HG03457 (cell line): ENCODE measurements around the gene SMIM10.
"Not testable (repeated sequence)": the region's sequence is repeated elsewhere in the genome, so short reads cannot be mapped to it uniquely, and the experiment has no call there.

Experiments
- ATAC-seq: cut with Tn5 transposase; IDR thresholded peaks from one replicate; pipeline ENCODE4 v1.9.1; 2021; ENCODE audit warnings: moderate number of reproducible peaks; ENCODE audit not compliant: unreplicated experiment

Gene SMIM10

GRCh38 chrX:134990801-134991481, at the start of gene SMIM10:
TSS of gene SMIM10 (plus strand) at chrX:134990991. CDS start at chrX:134991096, 105 bp downstream.
- no peak for ATAC-seq

- ATAC-seq: not testable (repeated sequence)
These were observed 44.4 kb upstream of the SMIM10 start for GRCh38 chrX:134946364-134946763.

DNA sequence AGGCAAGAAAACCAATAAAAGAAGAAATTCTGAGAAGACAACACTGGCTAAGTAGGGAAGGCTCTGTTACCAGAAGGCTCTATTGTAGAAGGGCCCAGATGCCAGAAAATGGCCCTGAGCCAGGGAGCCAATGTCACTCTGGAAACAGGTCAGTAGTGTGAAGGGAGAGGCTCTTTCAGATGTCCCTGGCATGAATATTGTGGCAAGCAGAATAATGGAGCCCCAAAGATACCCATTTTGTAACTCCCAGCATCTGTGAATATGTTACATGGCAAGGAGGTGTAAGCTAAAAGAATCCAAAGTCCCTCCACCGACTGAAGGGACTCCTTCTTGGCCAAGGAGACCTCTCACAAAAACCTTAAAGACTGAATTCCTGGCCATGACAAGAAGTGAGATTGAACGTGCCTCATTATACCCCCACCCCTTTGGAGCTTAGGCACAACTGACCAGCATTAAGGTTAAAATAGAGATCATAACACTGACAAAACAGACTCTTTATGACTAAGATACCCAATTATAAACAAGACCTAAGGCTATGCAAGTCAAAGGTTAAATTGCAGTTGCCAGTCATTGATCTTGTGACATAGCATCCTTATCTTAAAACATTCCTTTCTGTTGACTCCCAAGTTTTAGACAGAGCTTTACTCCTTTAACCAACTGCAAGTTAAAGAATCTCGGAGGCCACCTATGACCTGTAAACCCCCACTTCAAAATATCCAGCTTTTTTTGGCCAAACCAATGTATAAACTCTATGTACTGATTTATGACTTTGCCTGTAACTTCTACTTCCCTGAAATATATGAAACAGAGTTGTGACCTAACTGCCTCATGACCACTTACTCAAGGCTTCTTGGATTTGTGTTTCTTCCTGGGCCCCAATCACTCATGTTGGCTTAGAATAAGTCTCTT, 42.2 kb upstream of the SMIM10 start:
- no peak for ATAC-seq

GRCh38 chrX:134949271-134949670, 41.5 kb upstream of the SMIM10 start:
- no peak for ATAC-seq

DNA sequence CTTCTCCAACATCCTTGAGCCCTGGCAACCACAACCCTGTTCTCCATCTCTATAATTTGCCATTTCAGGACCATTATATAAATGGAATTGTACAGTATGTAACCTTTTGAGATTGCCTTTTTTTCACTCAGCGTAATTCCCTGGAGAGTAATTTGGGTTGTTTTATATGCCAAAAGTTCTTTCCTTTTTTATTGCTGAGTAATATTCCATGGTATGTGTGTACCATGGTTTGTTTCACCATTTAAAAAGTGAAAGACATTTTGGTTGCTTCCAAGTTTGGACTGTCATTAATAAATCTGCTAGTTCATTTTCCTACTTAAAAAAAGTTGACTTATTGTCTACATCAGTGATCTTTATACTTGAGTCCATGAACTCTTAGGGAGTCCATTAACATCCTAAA, 33.0 kb upstream of the SMIM10 start:
- ATAC-seq: no peak

DNA sequence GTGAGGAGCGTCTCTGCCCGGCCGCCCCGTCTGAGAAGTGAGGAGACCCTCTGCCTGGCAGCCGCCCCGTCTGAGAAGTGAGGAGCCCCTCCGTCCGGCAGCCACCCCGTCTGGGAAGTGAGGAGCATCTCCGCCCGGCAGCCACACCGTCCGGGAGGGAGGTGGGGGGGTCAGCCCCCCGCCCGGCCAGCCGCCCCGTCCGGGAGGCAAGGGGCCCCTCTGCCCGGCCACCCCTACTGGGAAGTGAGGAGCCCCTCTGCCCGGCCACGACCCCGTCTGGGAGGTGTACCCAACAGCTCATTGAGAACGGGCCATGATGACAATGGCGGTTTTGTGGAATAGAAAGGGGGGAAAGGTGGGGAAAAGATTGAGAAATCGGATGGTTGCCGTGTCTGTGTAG, 30.4 kb upstream of the SMIM10 start:
- not testable (repeated sequence) for ATAC-seq

DNA sequence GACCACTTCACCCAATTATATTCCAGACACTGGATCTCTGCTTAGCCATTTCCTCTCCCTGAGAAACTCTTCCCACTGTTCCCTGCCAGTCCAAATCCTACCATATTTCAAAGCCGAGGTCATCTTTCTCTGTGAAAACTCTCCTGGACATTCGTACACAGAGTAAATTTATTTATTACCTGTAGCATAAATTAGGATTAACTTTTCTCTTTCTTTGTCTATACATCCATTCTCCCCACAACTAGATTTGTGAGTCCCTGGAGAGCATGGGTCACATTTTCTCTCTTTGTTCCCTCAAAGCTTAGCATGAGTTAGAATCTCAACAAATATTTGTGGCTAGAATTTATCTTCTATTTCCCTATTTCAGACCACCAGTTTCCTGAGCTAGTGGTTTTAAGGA, 27.8 kb upstream of the SMIM10 start:
- ATAC-seq: no peak

DNA sequence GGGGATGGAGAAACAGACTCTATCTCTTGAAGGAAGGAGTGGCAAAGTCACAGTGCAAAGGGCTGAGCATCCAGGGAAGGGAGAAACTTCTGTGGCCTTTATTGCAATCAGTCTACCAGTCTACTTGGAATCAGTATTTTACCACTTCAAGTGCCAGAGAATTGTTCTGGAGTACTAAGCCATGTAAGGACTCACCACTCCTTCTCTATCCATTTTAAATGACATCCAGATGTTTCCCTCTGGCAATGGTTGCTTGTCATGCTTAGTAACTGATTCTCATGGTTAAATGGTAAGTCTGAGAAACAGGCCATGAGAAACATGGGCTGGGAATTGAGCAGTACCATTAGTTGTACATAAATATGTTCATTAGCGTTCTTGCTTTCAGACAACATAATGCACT, 21.1 kb upstream of the SMIM10 start:
- ATAC-seq: no peak

GRCh38 chrX:134971926-134972325, 18.9 kb upstream of the SMIM10 start:
- ATAC-seq: no peak

GRCh38 chrX:134975516-134975915, 15.3 kb upstream of the SMIM10 start:
- ATAC-seq: no peak

- no peak for ATAC-seq
These were observed 8.9 kb upstream of the SMIM10 start for GRCh38 chrX:134981910-134982309.

DNA sequence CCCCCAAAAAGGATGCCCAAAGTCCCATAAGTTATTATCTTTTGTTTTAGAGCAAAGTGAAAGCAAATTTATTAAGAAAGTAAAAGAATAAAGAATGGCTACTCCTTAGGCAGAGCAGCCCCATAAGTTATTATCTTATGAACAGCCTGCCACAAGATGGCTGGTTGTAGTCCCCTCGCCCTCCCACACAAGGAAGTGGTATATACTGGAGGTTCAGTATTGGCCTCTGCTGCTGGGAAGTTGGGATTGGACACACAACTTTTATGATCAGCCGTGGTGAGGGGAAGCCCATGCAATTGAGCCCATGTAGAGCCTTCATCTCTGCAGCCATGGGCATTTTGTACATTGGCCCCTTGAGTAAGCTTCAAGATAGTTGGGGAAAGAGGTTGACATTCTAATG, 8.0 kb upstream of the SMIM10 start:
- no peak for ATAC-seq

DNA sequence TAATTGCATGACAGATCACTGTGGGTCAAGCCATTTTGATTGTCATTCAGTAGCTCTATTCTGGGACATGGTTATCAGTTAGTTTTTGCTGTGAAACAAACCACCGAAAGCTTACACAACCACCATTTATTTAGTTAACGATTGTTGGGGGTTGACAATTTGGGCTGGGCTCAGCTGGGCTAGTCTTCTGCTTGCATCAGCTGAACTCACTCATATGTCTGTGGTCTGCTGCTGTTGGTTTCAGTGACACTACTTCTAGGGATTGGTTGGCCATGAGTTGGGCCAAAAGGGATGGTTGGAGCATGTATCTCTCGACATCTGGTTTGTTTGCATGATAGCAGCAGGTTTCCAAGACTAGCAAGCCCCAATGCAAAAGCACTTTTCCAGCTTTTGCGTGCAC, 5.3 kb upstream of the SMIM10 start:
- ATAC-seq: no peak

- no peak for ATAC-seq
These were observed 353 bp upstream of the SMIM10 start for GRCh38 chrX:134990475-134990800.

- ATAC-seq: no peak
These were observed 6.9 kb downstream of the SMIM10 start for GRCh38 chrX:134997646-134998045.

DNA sequence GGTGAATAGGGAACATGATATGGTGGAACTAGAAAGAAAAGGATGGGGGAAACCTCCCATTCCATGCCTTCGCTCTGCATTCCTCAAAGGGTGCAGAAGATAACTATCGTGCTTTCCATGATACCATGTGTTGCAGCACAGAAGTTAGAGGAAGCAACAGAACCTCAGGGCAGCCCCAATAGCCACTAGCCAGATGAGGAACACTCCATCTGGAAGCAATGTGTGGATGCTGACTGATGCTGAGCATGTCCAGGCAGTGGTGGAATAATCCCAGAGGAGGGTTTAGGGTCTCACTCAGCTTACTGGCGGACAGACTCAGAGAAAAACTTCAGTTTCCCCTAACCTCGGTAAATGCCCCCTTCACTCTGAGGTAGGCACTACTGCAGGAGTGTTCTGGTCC, 7.5 kb downstream of the SMIM10 start:
- no peak for ATAC-seq

- ATAC-seq: no peak
These were observed 8.7 kb downstream of the SMIM10 start for GRCh38 chrX:134999469-134999868.

DNA sequence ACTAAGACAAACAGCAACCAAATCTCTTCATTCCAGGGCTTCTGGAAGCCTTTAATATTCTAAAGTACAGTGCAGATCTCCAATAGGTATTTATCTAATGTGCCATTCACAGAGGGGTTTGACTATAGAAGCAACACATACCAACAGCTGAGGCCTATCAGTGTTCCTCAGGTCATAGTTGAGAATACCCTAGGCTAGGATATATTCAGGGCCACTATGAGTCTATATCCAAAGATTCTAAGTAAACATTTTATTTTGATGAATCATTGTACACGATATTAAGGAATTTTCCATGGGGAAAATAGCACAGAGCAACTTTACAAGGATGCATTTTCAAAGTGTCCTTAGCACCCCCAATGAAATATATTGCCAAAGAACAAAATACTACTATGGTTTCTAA, 9.7 kb downstream of the SMIM10 start:
- no peak for ATAC-seq

DNA sequence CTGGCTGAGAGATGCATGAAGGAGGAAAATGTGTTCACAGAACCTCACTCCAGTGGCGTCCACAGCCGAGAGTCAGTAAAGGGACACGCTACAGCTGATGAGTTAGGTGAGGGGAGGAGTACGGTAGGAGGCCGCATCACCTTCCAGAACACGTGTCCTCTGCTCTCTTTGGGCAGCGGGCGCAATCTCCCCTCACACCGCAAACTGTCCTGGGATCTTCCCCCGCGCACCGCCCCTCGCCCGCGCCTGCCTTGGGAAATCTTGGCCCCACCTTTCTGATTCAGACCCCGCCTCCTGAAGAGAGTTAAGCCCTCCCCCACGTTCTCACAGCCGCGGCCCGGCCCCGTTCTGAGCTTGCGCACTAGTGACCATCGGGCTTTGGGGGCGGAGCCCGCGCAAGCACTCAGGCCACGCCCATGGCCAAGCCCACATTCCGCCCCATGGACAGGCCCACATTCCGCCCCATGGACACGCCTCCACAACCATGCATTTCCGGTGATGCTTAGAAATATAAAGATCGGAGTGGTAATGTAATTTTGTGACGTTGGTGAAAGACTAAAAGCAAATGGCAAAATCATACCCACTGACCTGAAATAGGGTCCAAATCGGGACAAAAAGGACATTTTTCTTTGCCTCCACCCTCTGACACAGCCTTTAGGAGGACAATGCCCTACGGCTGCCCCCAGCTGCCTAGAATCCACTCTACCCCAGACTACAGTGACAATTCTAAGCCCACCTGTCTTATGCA, 13.3 kb downstream of the SMIM10 start:
- peak; percentile 88 for ATAC-seq

- ATAC-seq: no peak
These were observed 15.4 kb downstream of the SMIM10 start for GRCh38 chrX:135006187-135006586.

GRCh38 chrX:135009057-135009610, 18.3 kb downstream of the SMIM10 start:
- ATAC-seq: no peak
